HG02970 (cell line): ENCODE results near the gene EID1.
"Not testable (repeated sequence)": the region's sequence is repeated elsewhere in the genome, so short reads cannot be mapped to it uniquely, and the experiment has no call there.

ENCODE experiments used
- ATAC-seq: cut with Tn5 transposase; IDR thresholded peaks from one replicate; pipeline ENCODE4 v1.9.1; 2021; ENCODE audit warnings: mild to moderate bottlenecking, moderate library complexity, moderate number of reproducible peaks; ENCODE audit not compliant: unreplicated experiment, low FRiP score

Gene EID1

GRCh38 chr15:48877630-48878595 is at the start of gene EID1:
EID1 (plus strand) TSS chr15:48878134; CDS start chr15:48878177, 43 bp downstream.
- ATAC-seq, result peak; percentile 99

- ATAC-seq, result no peak
These were observed 49.5 kb upstream of the EID1 start for GRCh38 chr15:48828471-48828870.

GRCh38 chr15:48828906-48829305 is 49.0 kb upstream of the EID1 start:
- no peak for ATAC-seq

- no peak for ATAC-seq
These were observed 45.3 kb upstream of the EID1 start for GRCh38 chr15:48832648-48833047.

GRCh38 chr15:48833526-48834239 is 44.3 kb upstream of the EID1 start:
- ATAC-seq, result no peak

GRCh38 chr15:48834756-48835155 is 43.2 kb upstream of the EID1 start:
- ATAC-seq, result no peak

GRCh38 chr15:48842501-48842900 is 35.4 kb upstream of the EID1 start:
- no peak for ATAC-seq

- ATAC-seq, result no peak
These were observed 32.8 kb upstream of the EID1 start for GRCh38 chr15:48845123-48845522.

GRCh38 chr15:48850648-48851047 is 27.3 kb upstream of the EID1 start:
- no peak for ATAC-seq

- ATAC-seq, result no peak
These were observed 26.0 kb upstream of the EID1 start for GRCh38 chr15:48851956-48852355.

GRCh38 chr15:48854434-48854833 is 23.5 kb upstream of the EID1 start:
- ATAC-seq, result not testable (repeated sequence)

GRCh38 chr15:48855501-48856440 is 22.2 kb upstream of the EID1 start:
- no peak for ATAC-seq

- no peak for ATAC-seq
These were observed 21.0 kb upstream of the EID1 start for GRCh38 chr15:48856942-48857341.

GRCh38 chr15:48858401-48858800 is 19.5 kb upstream of the EID1 start:
- no peak for ATAC-seq

- ATAC-seq, result no peak
These were observed 18.5 kb upstream of the EID1 start for GRCh38 chr15:48859426-48859825.

GRCh38 chr15:48861813-48862431 is 16.0 kb upstream of the EID1 start:
- no peak for ATAC-seq

GRCh38 chr15:48862705-48863104 is 15.2 kb upstream of the EID1 start:
- no peak for ATAC-seq

GRCh38 chr15:48865370-48866079 is 12.4 kb upstream of the EID1 start:
- ATAC-seq, result no peak

- ATAC-seq, result no peak
These were observed 11.8 kb upstream of the EID1 start for GRCh38 chr15:48866141-48866563.
